Activated CD4-positive, alpha-beta T cell treated with anti-CD3 and anti-CD28 coated beads for 4 hours (primary cell): ENCODE data around the gene ADH4.
"Not testable (repeated sequence)": the region's sequence is repeated elsewhere in the genome, so short reads cannot be mapped to it uniquely, and the experiment has no call there.

ENCODE experiments used
- DNase-seq, 2 donors: peaks; one replicate each; pipeline ENCODE4 v3.0.0-alpha.2; 2020

Gene ADH4

GRCh38 chr4:99144070-99144469 lies at the start of gene ADH4:
TSS of gene ADH4 (minus strand) at chr4:99144297. CDS start at chr4:99144222, 75 bp downstream.
- DNase-seq: no peak

DNA sequence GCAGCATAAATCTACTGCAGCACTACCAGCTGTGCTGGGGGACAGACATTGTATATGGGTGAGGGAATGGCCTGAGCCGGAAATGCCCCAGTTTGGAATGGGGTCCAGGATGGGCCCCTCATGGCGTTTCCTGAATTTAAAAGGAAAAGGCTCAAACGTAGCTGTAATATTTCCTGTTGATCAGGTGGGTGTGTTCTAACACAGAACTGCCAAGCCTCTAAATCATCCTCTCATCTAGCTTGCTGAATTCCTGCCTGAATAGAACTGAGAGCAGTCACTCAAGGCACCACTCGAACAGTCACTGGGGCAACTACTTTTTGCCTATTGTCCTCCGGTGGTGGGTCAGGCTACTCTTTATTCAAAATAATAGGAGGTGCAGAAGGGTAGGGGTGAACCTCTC lies 46.2 kb upstream of the ADH4 start:
- no peak for DNase-seq

- not testable (repeated sequence) for DNase-seq
These were observed 45.8 kb upstream of the ADH4 start for GRCh38 chr4:99189900-99190299.

- no peak for DNase-seq
These were observed 41.9 kb upstream of the ADH4 start for GRCh38 chr4:99186029-99186428.

- no peak for DNase-seq
These were observed 41.5 kb upstream of the ADH4 start for GRCh38 chr4:99185581-99185980.

GRCh38 chr4:99180382-99181070 lies 36.4 kb upstream of the ADH4 start:
- DNase-seq: no peak

DNA sequence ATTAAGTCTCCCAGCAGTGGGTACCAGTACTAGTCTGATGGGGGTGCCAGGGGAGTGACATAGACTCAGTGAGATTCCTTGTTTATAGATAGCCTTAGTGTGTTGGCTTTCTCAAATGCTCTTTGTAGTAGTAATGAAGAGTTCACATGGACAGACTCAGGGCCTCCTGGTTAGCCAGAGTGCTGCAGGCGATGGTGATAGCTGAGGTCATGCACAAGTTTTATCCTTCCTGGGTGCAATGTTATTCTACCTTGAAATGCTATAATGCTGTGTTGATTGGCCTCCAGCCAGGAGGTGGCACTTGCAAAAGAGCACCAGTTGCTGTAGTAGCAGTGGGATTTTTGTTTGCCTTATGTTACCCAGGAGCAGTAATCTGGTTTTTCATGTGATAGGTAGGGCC lies 35.5 kb upstream of the ADH4 start:
- no peak for DNase-seq

DNA sequence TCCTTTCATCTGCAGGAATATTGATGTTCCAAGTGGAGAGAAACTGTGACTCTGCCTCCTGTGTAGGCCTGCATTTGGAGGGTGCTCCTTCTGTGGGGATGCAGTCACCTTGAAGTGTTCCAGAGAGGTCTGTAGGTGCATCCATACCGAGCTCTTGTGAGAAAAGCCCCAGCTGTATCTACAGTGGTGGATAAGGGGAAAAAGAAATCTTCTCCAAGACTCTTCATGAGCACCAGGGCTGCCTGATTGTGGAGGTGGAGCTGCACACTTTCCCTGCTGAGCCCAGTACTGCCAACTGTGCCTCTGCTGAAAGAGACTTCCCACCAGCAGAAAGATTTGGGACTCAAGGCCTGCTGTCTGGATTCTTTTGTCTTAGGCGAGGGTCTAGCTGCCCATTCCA lies 35.1 kb upstream of the ADH4 start:
- no peak for DNase-seq

DNA sequence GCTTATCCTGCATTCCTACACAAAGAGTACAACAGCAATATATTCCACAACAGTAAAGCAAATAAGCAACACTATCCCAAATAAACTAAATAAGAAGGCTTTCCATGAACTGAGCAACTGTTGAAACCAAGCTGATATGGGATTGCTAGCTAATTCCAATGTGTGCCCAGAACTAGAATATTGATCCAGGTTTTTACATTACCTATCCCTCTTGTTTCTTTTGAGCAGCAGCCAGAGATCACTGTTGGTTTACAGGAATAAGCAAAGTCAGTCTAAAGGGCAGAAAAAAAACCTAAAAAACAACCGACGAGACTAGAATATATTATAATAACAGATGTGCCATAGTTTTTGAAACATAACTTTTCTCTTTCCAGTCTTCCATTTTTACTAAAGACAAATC lies 22.4 kb upstream of the ADH4 start:
- DNase-seq: no peak

GRCh38 chr4:99165978-99166377 lies 21.9 kb upstream of the ADH4 start:
- no peak for DNase-seq

DNA sequence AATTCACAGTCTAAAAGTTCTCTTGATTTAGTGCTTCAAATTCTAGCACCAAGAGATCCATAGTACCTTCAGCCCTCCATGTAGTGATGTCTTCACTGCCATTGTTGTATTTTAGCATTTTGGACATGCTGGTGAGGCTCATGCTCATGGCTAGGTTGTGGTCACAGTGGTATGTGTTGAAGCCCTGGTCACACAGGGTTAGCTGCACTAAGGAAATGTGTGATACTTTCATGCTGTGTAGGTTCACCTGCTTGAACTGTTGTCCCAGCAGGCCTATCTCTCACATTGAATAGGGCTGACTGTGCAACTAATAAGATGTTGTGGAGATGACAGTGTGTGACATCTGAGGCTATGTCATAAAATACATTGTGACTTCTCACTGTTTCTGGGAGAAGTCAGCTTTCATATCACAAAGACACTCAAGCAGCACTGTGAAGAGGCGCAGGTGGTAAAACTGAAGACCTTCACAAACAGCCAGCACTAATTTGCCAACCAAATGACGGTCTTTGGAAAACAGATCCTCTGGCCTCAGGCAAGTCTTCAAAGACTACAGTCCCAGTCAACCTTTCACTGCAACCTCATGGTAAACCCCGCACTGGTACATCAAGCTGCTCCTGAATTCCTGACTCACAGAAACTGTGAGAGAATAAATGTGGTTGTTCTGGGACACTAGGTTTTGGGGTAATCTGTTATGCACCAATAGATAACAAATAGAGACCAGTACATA lies 17.4 kb upstream of the ADH4 start:
- DNase-seq: no peak

DNA sequence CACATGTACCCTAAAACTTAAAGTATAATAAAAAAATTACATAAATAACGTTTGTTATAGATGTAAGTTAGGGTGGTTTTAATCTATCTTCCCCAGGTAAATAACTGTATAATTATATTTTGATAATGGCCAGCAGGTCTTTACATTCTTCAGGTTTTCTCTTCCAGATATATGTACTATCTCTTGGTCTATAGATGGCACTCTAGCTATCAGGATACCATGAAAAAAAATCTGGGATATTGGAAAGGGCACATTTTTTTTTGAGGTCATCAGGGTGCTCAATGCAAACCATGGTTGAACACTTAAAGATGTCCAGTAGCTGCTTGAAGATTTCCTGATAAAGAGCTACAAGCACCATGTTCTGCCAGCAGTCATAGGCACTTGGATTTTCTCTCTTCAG lies 15.6 kb upstream of the ADH4 start:
- no peak for DNase-seq

GRCh38 chr4:99157478-99157935 lies 13.4 kb upstream of the ADH4 start:
- no peak for DNase-seq

DNA sequence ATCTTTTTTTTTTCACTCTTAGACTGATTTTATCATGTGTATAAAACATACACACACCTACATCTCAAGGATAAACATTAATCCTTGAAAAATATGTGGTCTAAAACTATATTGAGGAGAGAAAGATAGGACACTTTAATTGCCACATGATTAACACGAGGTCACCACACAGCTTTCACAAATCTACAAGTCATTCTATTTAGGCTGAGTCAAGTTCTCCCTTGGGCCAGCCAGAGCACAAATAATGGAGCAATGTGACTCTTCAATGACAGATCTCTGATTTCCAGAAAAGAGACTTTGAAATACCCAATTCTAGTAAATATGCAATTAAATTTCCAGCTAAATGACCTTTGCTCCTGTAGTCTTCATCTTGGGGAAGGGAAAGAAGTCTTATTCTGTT lies 12.9 kb upstream of the ADH4 start:
- no peak for DNase-seq

- DNase-seq: no peak
These were observed 10.7 kb upstream of the ADH4 start for GRCh38 chr4:99154658-99155342.

- DNase-seq: no peak
These were observed 7.9 kb upstream of the ADH4 start for GRCh38 chr4:99151995-99152394.

DNA sequence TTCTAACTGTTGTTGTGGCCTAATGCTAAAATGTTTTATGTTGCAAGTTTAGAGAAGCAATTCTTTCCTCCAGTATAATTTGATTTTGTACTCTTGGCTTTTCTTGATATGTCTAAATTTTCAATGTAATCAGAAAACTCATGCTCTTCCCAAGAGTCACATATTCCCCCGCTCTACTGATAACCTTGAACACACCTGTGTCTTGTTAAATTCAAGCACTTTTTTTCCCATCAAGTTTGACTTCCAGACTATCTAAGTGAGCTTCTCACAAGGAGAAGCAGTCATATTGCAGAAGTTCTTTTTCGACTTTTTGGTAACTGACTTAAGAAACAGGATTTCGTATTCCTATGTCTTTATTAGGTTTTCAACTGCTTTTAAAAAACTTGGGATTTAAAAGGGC lies 7.4 kb upstream of the ADH4 start:
- DNase-seq: no peak

- no peak for DNase-seq
These were observed 5.4 kb upstream of the ADH4 start for GRCh38 chr4:99149426-99150019.

GRCh38 chr4:99148550-99148949 lies 4.5 kb upstream of the ADH4 start:
- DNase-seq: no peak

GRCh38 chr4:99144587-99144986 lies 490 bp upstream of the ADH4 start:
- no peak for DNase-seq

DNA sequence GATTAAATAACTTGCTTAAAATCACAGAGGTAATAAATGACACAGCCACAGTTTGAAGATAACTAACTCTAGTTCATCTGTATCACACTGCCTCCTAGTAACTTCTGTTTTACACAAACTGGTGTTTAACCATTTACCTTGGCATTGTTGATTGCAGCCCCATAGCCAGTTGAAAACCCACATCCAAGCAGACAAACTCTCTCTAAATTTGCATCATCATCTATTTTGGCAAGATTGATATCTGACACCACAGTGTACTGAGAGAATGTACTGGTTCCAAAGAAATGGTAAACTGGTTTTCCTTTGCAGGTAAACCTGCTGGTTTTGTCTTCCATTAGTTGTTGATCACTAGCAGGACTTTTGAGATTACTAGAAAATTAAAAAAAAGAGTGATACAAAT lies 7.8 kb downstream of the ADH4 start:
- DNase-seq: no peak

GRCh38 chr4:99135541-99136162 lies 8.4 kb downstream of the ADH4 start:
- DNase-seq: no peak

GRCh38 chr4:99134586-99134985 lies 9.5 kb downstream of the ADH4 start:
- no peak for DNase-seq
